ENCODE measurements around the gene ECT2L.
A peak's percentile ranks its signal among the peaks of the same experiment; 100 is the strongest.

The ECT2L gene

GRCh38 chr6:138785079-138785478, 10.8 kb upstream of the ECT2L start:
- TF ChIP-seq CTCF (IDR thresholded peaks at IDR 0.05; ENCODE audit: insufficient read depth, low read depth, low read length, missing control alignments), result no peak
- DNase-seq (ENCODE audit: low read depth), result no peak
- no peak overlapping the region for H3K4me3 ChIP-seq (ENCODE audit: low read length)

GRCh38 chr6:138785980-138786379, 9.9 kb upstream of the ECT2L start:
- no peak for TF ChIP-seq CTCF (IDR thresholded peaks at IDR 0.05; ENCODE audit: insufficient read depth, low read depth, low read length, missing control alignments)
- no peak for DNase-seq (ENCODE audit: low read depth)
- H3K4me3 ChIP-seq (ENCODE audit: low read length), result no peak overlapping the region

- no peak for DNase-seq (ENCODE audit: low read depth)
- H3K4me3 ChIP-seq (ENCODE audit: low read length), result no peak overlapping the region
- no peak for TF ChIP-seq CTCF (IDR thresholded peaks at IDR 0.05; ENCODE audit: insufficient read depth, low read depth, low read length, missing control alignments)
These were observed 8.7 kb upstream of the ECT2L start for GRCh38 chr6:138787138-138787537.

GRCh38 chr6:138796771-138797170, 884 bp downstream of the ECT2L start:
- DNase-seq (ENCODE audit: low read depth), result no peak
- H3K4me3 ChIP-seq (ENCODE audit: low read length), result no peak overlapping the region
- TF ChIP-seq CTCF (IDR thresholded peaks at IDR 0.05; ENCODE audit: insufficient read depth, low read depth, low read length, missing control alignments), result no peak

GRCh38 chr6:138797806-138798446, 2.0 kb downstream of the ECT2L start:
- TF ChIP-seq CTCF (IDR thresholded peaks at IDR 0.05; ENCODE audit: insufficient read depth, low read depth, low read length, missing control alignments), result no peak
- DNase-seq (ENCODE audit: low read depth), result peak; percentile 29
- H3K4me3 ChIP-seq (ENCODE audit: low read length), result no peak overlapping the region

- peak; percentile 52 for TF ChIP-seq CTCF (IDR thresholded peaks at IDR 0.05; ENCODE audit: insufficient read depth, low read depth, low read length, missing control alignments)
- H3K4me3 ChIP-seq (ENCODE audit: low read length), result no peak overlapping the region
- peak; percentile 50 for DNase-seq (ENCODE audit: low read depth)
These were observed 4.7 kb downstream of the ECT2L start for GRCh38 chr6:138800377-138801150.

Measured in epithelial cell of esophagus (primary cell).